Heart right ventricle (tissue), 16 donors: Measurements from ENCODE around the gene MRPL40. TPM values are rescaled to one million over a fixed set of nuclear protein-coding genes. Genes with fewer than 3 reads are reported as not detected.
A peak's percentile ranks its signal among the peaks of the same experiment; 100 is the strongest.

Source experiments
- ATAC-seq, 8 donors: fragments of 200-7000 bp; cut with Tn5 transposase; one replicate each; pipeline ENCODE4 v1.9.1; 2020; ENCODE audit warnings: mild to moderate bottlenecking in 8 of 8, moderate library complexity in 8 of 8, moderate number of reproducible peaks in 1 of 8
- DNase-seq, 2 donors: peaks; one replicate each; pipeline ENCODE4 v3.0.0-alpha.2; 2020
- H3K27ac ChIP-seq, 10 donors: fragments of 200-600 bp; sonication (generic) in 2 of 10; one replicate each; pipeline versions ENCODE4 v1.5.0 to v1.8.0; 2020 to 2022; ENCODE audit warnings: mild to moderate bottlenecking in 3 of 10
- H3K27me3 ChIP-seq, 7 donors: fragments of 200-600 bp; one replicate each; pipeline ENCODE4 v1.8.0; 2021 to 2022; ENCODE audit warnings: mild to moderate bottlenecking in 2 of 7
- H3K36me3 ChIP-seq, 9 donors: fragments of 200-600 bp; sonication (generic) in 1 of 9; one replicate each; pipeline versions ENCODE4 v1.5.0 to v1.8.0; 2020 to 2022; ENCODE audit warnings: mild to moderate bottlenecking in 2 of 9
- H3K4me1 ChIP-seq, 9 donors: fragments of 200-600 bp; sonication (generic) in 1 of 9; one replicate each; pipeline versions ENCODE4 v1.5.0 to v1.8.0; 2020 to 2022; ENCODE audit warnings: mild to moderate bottlenecking in 4 of 9
- H3K4me3 ChIP-seq, 10 donors: fragments of 200-600 bp; sonication (generic) in 2 of 10; one replicate each; pipeline versions ENCODE4 v1.5.0 to v1.8.0; 2020 to 2022; ENCODE audit warnings: mild to moderate bottlenecking in 7 of 10, moderate library complexity in 2 of 10
- H3K9me3 ChIP-seq, 11 donors: fragments of 200-600 bp in 10 of 11; sonication (generic) in 2 of 11; one replicate each; pipeline versions ENCODE4 v1.5.0 to v1.8.0; 2013 to 2022; ENCODE audit warnings: mild to moderate bottlenecking in 2 of 11, control low read depth in 1 of 11, moderate library complexity in 1 of 11
- CTCF ChIP-seq, 9 donors: fragments of 200-600 bp; sonication (generic) in 2 of 9; IDR thresholded peaks; one replicate each; pipeline versions ENCODE4 v1.5.0 to v1.8.0; 2021 to 2022; ENCODE audit warnings: antibody characterized with exemption in 9 of 9, mild to moderate bottlenecking in 5 of 9, moderate library complexity in 1 of 9
- WGBS, 2 donors: extraction: QIAGEN DNeasy Blood & Tissue Kit; methylation state at CpG; one replicate each; pipeline ENCODE4 v1.1.7; 2013; ENCODE audit warnings: inconsistent platforms in 1 of 2; 5-methylcytosine and 5-hydroxymethylcytosine counted together
- intact Hi-C, 10 donors: fragments of 100-400 bp; cut with DNase I; formaldehyde crosslinking; loops; one replicate each; pipeline versions ENCODE4 v1.11.1 to v1.14.2; 2022
- polyA plus RNA-seq, 2 donors: library from polyadenylated mRNA; stranded (reverse); fragments of 200-250 nt; gene quantifications; one replicate each; pipeline ENCODE4 v1.2.3, GENCODE V29; 2013
- total RNA-seq, 10 donors: library from RNA; stranded (reverse); fragmentation: NEBNext Ultra II Directional in 3 of 10; extraction: Animal tissue kit (Norgen Biotek cat#: 25700) in 3 of 10; gene quantifications; one replicate each; pipeline versions ENCODE4 v1.2.1 to v1.2.4, GENCODE V29; 2021 to 2023
- donor health status: Arrhythmogenic right ventricular cardiomyopathy.
- donor health status: ischemic (EF 13 %, LVEDD 7.1; RV severe dilation, severe dysfunction).
- donor health status: healthy with polysubstance abuse.
- donor health status: DM: no; HTN: yes; CAD: no.
- donor health status: DM: no; HTN: no; CAD: no.
- donor health status: ischemic (EF 25% LVEDD 6.9; RV normal size, moderate dysfunction).
- donor health status: ischemic (EF 25% LVEDD 5.7; RV mildly dilated, moderate dysfunction).
- donor health status: healthy.
- donor health status: DM: yes; HTN: yes; CAD: no.
- donor health status: Ischemic cardiomyopathy.
- donor health status: ischemic (EF 35%, LVEDD 5.7; RV mildly dilated, moderate dysfunction).
- donor health status: nonischemic (EF 11% LVEDD 7.7; RV severe dilation, severe dysfunction).
- donor health status: DM: yes; HTN: yes; CAD: no.
- donor health status: PGD.
- donor health status: ischemic (EF 29% LVEDD 5.4; RV normal size, mild dysfunction).
- donor health status: nonischemic (EF 23%, LVEDD 6.1; RV moderate dilation, normal function).

Gene MRPL40
- total and polyA plus RNA-seq, 12 donors: 49.2 to 117 (median 56.7) TPM

GRCh38 chr22:19397734-19398104 is 34.6 kb upstream of the MRPL40 start:
- H3K4me1 ChIP-seq: peaks cover 0 to 9% (median 0%) of the 10 kb centered on the region in 9 donors
- DNase-seq (no peak), ATAC-seq (peak in 1 of 8 donors; percentile 42)
- intact Hi-C loops: loop anchor here in 1 of 10 donors (5.0 kb wide), 1 partner anchor 55 kb away; no protein-coding TSS in a partner anchor
- H3K36me3 ChIP-seq: peaks cover 0 to 100% (median 40%) of the 10 kb centered on the region in 9 donors
- WGBS, 2 donors: 69 to 83% methylated on average over 3 of the region's 3 CpGs
- peak overlapping the region in 1 of 10 donors; percentile 28 for H3K27ac ChIP-seq
- no peak for TF ChIP-seq CTCF (IDR thresholded peaks at IDR 0.05)
- no peaks in the 10 kb centered on the region for H3K27me3 ChIP-seq
- no peak overlapping the region for H3K4me3 ChIP-seq
- no peaks in the 10 kb centered on the region for H3K9me3 ChIP-seq

- Histone ChIP-seq H3K27me3 (no peaks in the 10 kb centered on the region), H3K27ac (no peak overlapping the region), H3K36me3 (peaks cover 0 to 98% (median 36%) of the 10 kb centered on the region in 9 donors), H3K9me3 (no peaks in the 10 kb centered on the region), H3K4me1 (peaks cover 0 to 9% (median 0%) of the 10 kb centered on the region in 9 donors), H3K4me3 (no peak overlapping the region)
- WGBS, 2 donors: 67 to 80% methylated on average over 6 of the region's 6 CpGs
- ATAC-seq (peak in 1 of 8 donors; percentile 34), DNase-seq (no peak)
- intact Hi-C loops: loop anchor here in 1 of 10 donors (5.0 kb wide), 1 partner anchor 54 kb away; no protein-coding TSS in a partner anchor
- TF ChIP-seq CTCF (IDR thresholded peaks at IDR 0.05): no peak
These were observed 34.1 kb upstream of the MRPL40 start for GRCh38 chr22:19398206-19398605.

GRCh38 chr22:19398652-19399051 is 33.7 kb upstream of the MRPL40 start:
- Histone ChIP-seq H3K36me3 (peaks cover 0 to 98% (median 33%) of the 10 kb centered on the region in 9 donors), H3K27me3 (no peaks in the 10 kb centered on the region), H3K27ac (no peak overlapping the region), H3K4me1 (peaks cover 0 to 9% (median 0%) of the 10 kb centered on the region in 9 donors), H3K9me3 (no peaks in the 10 kb centered on the region), H3K4me3 (no peak overlapping the region)
- no peak for TF ChIP-seq CTCF (IDR thresholded peaks at IDR 0.05)
- DNase-seq (no peak), ATAC-seq (no peak)
- WGBS, 2 donors: 84 to 93% methylated on average over 2 of the region's 2 CpGs
- intact Hi-C loops: loop anchor here in 1 of 10 donors (5.0 kb wide), 1 partner anchor 54 kb away; no protein-coding TSS in a partner anchor

GRCh38 chr22:19400881-19401280 is 31.5 kb upstream of the MRPL40 start:
- H3K4me1 ChIP-seq: peaks cover 0 to 9% (median 0%) of the 10 kb centered on the region in 9 donors
- no peak overlapping the region for H3K4me3 ChIP-seq
- DNase-seq (no peak), ATAC-seq (no peak)
- no peaks in the 10 kb centered on the region for H3K9me3 ChIP-seq
- no peak for TF ChIP-seq CTCF (IDR thresholded peaks at IDR 0.05)
- H3K27me3 ChIP-seq: no peaks in the 10 kb centered on the region
- 91 to 96% methylated on average over 6 of the region's 6 CpGs for WGBS, 2 donors
- H3K36me3 ChIP-seq: peaks cover 0 to 98% (median 25%) of the 10 kb centered on the region in 9 donors
- no peak overlapping the region for H3K27ac ChIP-seq
- intact Hi-C loops: no loop called here
